DOHH2 (cell line): ENCODE measurements around the gene PDGFC.
A peak's percentile ranks its signal among the peaks of the same experiment; 100 is the strongest.

Experiments used
- EZH2phosphoT487 ChIP-seq: fragments of 200-600 bp; sonication (generic); IDR thresholded peaks from 2 replicates; pipeline ENCODE4 v1.6.1; 2017; ENCODE audit warnings: borderline replicate concordance, mild to moderate bottlenecking, antibody characterized with exemption, low read length, moderate library complexity, mixed read lengths
- TF ChIP-seq, protein P1 (sequence below): fragments of 200-600 bp; sonication (generic); IDR thresholded peaks from one replicate; pipeline ENCODE4 v1.5.1; 2014; ENCODE audit warnings: antibody characterized with exemption, mild to moderate bottlenecking, low read depth, low read length; ENCODE audit not compliant: poor library complexity, severe bottlenecking

DNA sequence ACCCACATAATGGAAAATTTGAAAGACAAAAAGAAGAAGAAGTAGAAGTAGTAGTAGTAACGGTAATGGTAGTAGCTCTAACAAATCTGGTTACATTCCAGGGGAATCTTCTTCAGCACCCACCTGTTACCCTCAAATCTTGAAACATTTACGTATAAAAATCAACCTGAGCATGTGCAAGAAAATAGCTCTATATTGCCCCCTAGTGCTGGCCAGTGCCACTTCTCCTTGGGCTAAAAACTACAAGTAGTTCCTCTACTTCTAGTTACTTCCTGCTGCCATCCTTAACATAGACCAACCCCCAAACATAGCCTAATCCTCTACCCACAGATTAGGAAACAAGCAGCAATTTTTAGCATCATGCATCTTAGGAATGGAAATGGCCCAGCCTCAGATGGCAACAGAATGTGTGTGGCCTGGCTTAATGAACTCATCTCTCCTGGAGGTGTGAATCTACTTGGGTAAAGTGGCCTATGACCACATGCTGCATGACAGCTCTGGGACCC is 3.1 kb downstream of the PDGFC start:
- TF ChIP-seq, protein P1, sequence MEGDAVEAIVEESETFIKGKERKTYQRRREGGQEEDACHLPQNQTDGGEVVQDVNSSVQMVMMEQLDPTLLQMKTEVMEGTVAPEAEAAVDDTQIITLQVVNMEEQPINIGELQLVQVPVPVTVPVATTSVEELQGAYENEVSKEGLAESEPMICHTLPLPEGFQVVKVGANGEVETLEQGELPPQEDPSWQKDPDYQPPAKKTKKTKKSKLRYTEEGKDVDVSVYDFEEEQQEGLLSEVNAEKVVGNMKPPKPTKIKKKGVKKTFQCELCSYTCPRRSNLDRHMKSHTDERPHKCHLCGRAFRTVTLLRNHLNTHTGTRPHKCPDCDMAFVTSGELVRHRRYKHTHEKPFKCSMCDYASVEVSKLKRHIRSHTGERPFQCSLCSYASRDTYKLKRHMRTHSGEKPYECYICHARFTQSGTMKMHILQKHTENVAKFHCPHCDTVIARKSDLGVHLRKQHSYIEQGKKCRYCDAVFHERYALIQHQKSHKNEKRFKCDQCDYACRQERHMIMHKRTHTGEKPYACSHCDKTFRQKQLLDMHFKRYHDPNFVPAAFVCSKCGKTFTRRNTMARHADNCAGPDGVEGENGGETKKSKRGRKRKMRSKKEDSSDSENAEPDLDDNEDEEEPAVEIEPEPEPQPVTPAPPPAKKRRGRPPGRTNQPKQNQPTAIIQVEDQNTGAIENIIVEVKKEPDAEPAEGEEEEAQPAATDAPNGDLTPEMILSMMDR = peak; percentile 73
- no peak for TF ChIP-seq EZH2phosphoT487
